Raji (cell line): ENCODE results near the gene ZBTB21.

Experiments used
- POLR2A ChIP-seq: IDR thresholded peaks from 2 replicates; pipeline ENCODE4 v1.6.1; 2011; ENCODE audit warnings: low read depth, low read length, control low read depth; ENCODE audit not compliant: insufficient read depth

ZBTB21 gene

DNA sequence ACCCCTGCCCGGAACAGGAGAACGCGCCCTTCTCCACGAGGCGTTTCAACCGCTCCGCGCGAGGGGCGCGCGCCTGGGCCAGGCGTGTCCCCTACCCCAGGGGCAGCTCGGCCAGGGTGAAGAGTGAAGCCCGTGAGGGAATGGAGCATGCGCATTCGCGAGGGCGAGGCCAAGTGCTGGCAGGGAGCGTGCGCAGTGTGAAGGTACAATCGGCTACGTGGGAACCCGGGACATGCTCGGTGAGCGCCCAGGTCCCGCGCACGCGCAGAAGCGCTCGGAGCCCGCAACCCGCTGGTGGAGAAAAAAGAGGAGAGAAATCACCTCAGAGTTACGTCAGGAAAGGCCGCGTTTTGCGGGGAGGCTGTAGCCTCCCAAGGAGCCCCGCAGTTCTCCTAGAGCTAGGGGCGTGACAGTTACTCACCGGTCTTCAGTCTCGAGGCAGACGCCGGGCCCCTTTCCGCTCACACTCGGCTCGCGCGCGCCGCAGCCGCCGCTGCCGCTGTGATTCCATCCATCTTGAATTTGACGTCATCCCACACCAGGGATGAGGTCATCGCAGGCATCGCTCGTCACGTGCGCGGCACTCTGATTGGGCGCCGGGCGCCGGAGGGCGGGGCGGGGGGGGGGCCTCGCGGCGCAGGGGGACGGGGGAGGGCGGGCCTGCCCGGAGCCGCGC is at the start of gene ZBTB21:
Gene ZBTB21, minus strand, starts transcription at position 530 of the 676 bp plus-strand sequence. CDS start 16,265 bp downstream, outside the sequence.
- TF ChIP-seq POLR2A = peak; percentile 89

DNA sequence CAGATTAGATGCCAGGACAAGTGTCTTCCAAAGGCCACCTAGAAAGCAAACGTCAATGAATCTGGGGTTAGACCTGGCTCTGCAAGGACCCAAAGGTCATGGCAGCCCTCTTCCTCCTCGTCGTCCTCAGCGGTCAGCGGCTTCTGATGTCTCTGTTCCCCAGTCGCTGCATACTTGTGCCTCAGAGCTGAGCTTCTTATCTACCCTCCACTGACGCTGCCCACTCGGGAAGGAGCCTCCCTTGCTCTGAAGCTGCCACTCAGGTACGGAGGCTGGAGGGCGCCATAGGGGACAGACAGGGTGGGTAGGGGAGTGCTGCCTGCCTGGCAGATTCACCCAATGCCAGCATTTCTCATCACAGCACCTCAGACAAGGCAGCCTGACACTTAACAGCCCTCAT is 49.6 kb upstream of the ZBTB21 start:
- no peak for TF ChIP-seq POLR2A

- no peak for TF ChIP-seq POLR2A
These were observed 49.0 kb upstream of the ZBTB21 start for GRCh38 chr21:42059141-42059540.

GRCh38 chr21:42058631-42059111 is 48.5 kb upstream of the ZBTB21 start:
- no peak for TF ChIP-seq POLR2A

- no peak for TF ChIP-seq POLR2A
These were observed 47.8 kb upstream of the ZBTB21 start for GRCh38 chr21:42057851-42058437.

DNA sequence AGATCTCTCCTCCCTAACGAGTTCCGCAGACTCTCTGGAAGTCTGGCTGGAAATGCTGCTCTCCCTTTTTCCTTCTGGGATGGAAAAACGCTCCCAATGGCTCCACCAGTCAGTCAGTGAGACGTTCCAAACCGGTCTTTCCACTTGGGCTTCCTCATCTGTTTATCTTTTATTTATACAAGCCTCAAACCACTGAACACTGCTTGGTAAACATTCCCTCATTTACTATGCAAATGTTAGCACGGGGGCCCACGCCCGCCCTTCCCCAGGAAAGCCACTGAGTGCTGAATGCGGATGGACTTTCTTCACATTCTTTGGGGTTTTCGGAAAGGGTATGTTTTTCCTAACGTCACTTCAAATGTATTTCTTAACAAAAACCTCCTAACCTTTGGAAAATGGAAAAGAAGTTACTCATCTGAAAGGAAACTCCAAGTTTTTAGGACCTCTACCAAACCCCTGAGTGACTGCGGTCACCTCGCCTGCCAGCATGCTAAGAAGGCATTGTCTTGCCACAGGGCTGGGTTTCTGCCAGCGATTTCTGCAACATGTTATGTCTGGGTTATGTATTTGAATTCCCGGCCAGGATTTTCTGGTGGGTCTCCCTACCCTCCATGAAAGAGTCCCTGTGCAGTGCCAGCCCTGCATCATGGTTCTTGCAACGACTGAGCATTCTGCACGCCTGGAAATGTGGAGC is 47.0 kb upstream of the ZBTB21 start:
- no peak for TF ChIP-seq POLR2A

- no peak for TF ChIP-seq POLR2A
These were observed 46.3 kb upstream of the ZBTB21 start for GRCh38 chr21:42056468-42056867.

DNA sequence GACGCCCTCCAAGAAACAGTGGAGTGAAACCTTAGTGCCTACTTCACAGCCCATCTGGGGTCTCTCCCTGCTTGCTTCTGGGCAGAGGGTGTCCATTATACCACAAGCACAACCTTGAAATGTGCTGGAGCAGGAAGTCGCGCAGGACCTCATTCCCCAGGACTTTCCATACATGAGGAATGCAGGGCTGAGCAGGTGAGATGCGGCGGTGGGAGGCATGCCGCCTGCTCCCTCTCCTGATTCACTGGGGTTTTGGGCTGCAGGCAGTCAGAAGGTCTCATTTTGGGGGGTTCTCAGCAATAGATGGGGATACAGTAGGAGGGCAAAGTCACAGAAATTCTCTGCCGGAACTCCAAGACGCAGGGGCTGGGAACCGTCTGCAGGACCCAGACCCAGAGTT is 45.3 kb upstream of the ZBTB21 start:
- no peak for TF ChIP-seq POLR2A

DNA sequence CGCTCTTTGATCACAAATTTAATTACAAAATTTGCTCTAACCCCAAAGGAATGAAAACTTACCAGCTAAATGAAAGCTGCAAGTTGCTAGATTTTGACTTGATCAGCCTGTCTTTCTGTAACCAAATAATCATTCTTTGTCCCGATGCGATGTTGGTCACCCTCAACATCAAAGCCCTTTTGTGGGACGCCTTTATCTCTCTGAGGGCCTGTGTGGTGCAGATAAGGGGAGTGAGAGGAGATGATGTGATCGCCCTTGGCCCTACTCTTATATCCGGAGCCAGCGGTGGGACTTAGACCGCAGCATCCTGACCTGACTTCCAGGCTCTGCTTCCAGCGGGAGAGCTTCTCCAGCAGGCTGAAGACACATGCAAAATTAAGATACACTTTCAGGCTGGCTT is 41.6 kb upstream of the ZBTB21 start:
- TF ChIP-seq POLR2A = no peak

GRCh38 chr21:42049578-42050430 is 39.6 kb upstream of the ZBTB21 start:
- TF ChIP-seq POLR2A = no peak

GRCh38 chr21:42048870-42049577 is 38.9 kb upstream of the ZBTB21 start:
- no peak for TF ChIP-seq POLR2A

- no peak for TF ChIP-seq POLR2A
These were observed 37.9 kb upstream of the ZBTB21 start for GRCh38 chr21:42047821-42048613.

- TF ChIP-seq POLR2A = no peak
These were observed 34.8 kb upstream of the ZBTB21 start for GRCh38 chr21:42044871-42045495.

GRCh38 chr21:42043961-42044360 is 33.8 kb upstream of the ZBTB21 start:
- TF ChIP-seq POLR2A = no peak
